NCI-H510A (cell line): Measurements from ENCODE around the gene RTP4.
A peak's percentile ranks its signal among the peaks of the same experiment; 100 is the strongest.

Source experiments
- DNase-seq: peaks from one replicate; lab custom pipeline; 2025; lab: John Stamatoyannopoulos, UW

RTP4 gene

GRCh38 chr3:187368251-187369088 is at the start of gene RTP4:
RTP4 (plus strand) TSS chr3:187368385; CDS start chr3:187368442, 57 bp downstream.
- no peak for DNase-seq

- peak; percentile 32 for DNase-seq
Measured at GRCh38 chr3:187318819-187319616, 49.2 kb upstream of the RTP4 start.

- peak; percentile 16 for DNase-seq
Measured at GRCh38 chr3:187319699-187320302, 48.4 kb upstream of the RTP4 start.

- no peak for DNase-seq
Measured at GRCh38 chr3:187321766-187322165, 46.4 kb upstream of the RTP4 start.

- no peak for DNase-seq
Measured at GRCh38 chr3:187322291-187322690, 45.9 kb upstream of the RTP4 start.

- no peak for DNase-seq
Measured at GRCh38 chr3:187323091-187323490, 45.1 kb upstream of the RTP4 start.

- no peak for DNase-seq
Measured at GRCh38 chr3:187325632-187326031, 42.6 kb upstream of the RTP4 start.

GRCh38 chr3:187327845-187328244 is 40.3 kb upstream of the RTP4 start:
- no peak for DNase-seq

- DNase-seq, result no peak
Measured at GRCh38 chr3:187328691-187329090, 39.5 kb upstream of the RTP4 start.

GRCh38 chr3:187334904-187335303 is 33.3 kb upstream of the RTP4 start:
- DNase-seq, result no peak

- DNase-seq, result no peak
Measured at GRCh38 chr3:187336322-187336721, 31.9 kb upstream of the RTP4 start.

- no peak for DNase-seq
Measured at GRCh38 chr3:187340578-187340977, 27.6 kb upstream of the RTP4 start.

- no peak for DNase-seq
Measured at GRCh38 chr3:187342255-187342654, 25.9 kb upstream of the RTP4 start.

GRCh38 chr3:187343670-187344069 is 24.5 kb upstream of the RTP4 start:
- DNase-seq, result no peak

GRCh38 chr3:187352581-187353575 is 15.3 kb upstream of the RTP4 start:
- no peak for DNase-seq

- DNase-seq, result no peak
Measured at GRCh38 chr3:187358068-187358467, 10.1 kb upstream of the RTP4 start.

GRCh38 chr3:187359798-187360486 is 8.2 kb upstream of the RTP4 start:
- DNase-seq, result no peak

GRCh38 chr3:187360596-187360995 is 7.6 kb upstream of the RTP4 start:
- DNase-seq, result no peak

GRCh38 chr3:187361835-187362234 is 6.3 kb upstream of the RTP4 start:
- DNase-seq, result no peak

- no peak for DNase-seq
Measured at GRCh38 chr3:187367561-187368103, 553 bp upstream of the RTP4 start.

- DNase-seq, result no peak
Measured at GRCh38 chr3:187369089-187369447, 883 bp downstream of the RTP4 start.
